C4-2B (cell line): ENCODE results near the gene LRRC73.

Source experiments
- H3K27ac ChIP-seq: fragments of 450-650 bp; 2 replicates; pipeline ENCODE4 v1.5.1; 2017
- ZFX ChIP-seq: fragments of 450-650 bp; IDR thresholded peaks from 2 replicates; pipeline ENCODE4 v1.6.1; 2017
- TF ChIP-seq, protein P1 (sequence below): fragments of 450-650 bp; conservative IDR thresholded peaks from 2 replicates; pipeline ENCODE4 v1.5.1; 2017; ENCODE audit warnings: mild to moderate bottlenecking

The LRRC73 gene

DNA sequence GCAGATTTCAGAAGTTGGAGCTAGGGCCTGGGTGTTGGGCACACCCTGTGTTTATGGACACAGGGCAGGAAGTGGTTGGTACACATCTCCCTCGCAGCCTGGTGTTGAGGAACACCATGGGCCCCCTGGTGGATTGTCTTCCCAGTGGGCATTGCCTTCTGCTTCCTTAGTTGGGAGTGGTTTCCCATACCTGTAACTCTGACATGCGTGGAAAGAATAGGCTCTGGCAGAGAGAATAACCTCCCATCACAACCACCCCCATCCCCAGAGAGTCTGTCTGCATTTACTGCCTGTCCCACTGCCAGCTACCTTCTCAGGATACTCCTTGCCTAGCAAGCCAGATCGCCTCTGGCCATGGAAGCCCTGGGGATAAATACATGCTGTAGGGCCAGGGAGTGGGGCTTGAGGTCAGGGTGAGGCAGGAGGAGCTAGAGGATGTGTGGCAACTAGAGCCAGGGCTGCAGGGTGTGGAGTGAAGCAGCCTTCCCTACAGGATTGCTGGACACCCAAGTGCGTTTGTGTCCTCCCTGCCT is 14.7 kb downstream of the LRRC73 start:
- TF ChIP-seq ZFX, result no peak
- TF ChIP-seq, protein P1, sequence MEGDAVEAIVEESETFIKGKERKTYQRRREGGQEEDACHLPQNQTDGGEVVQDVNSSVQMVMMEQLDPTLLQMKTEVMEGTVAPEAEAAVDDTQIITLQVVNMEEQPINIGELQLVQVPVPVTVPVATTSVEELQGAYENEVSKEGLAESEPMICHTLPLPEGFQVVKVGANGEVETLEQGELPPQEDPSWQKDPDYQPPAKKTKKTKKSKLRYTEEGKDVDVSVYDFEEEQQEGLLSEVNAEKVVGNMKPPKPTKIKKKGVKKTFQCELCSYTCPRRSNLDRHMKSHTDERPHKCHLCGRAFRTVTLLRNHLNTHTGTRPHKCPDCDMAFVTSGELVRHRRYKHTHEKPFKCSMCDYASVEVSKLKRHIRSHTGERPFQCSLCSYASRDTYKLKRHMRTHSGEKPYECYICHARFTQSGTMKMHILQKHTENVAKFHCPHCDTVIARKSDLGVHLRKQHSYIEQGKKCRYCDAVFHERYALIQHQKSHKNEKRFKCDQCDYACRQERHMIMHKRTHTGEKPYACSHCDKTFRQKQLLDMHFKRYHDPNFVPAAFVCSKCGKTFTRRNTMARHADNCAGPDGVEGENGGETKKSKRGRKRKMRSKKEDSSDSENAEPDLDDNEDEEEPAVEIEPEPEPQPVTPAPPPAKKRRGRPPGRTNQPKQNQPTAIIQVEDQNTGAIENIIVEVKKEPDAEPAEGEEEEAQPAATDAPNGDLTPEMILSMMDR, result no peak
- no peak overlapping the region for H3K27ac ChIP-seq

DNA sequence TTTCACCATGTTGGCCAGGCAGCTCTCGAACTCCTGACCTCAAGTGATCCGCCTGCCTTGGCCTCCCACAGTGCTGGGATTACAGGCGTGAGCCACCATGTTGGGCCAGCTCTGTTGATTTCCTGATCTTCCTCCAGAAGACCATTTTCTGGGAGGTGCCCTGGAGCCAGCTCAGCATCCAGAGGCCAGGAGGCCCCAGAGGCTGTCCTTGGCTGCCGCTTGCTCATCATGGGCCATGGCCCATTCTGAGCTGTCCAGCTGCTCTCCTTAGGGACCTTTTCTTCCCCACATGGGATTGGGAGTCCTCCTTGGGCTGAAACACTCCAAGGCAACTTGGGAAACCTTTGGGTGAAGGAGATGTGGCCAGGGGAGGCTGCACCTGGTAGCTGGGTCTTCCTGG is 15.4 kb downstream of the LRRC73 start:
- TF ChIP-seq ZFX, result no peak
- TF ChIP-seq, protein P1, result no peak
- no peak overlapping the region for H3K27ac ChIP-seq

DNA sequence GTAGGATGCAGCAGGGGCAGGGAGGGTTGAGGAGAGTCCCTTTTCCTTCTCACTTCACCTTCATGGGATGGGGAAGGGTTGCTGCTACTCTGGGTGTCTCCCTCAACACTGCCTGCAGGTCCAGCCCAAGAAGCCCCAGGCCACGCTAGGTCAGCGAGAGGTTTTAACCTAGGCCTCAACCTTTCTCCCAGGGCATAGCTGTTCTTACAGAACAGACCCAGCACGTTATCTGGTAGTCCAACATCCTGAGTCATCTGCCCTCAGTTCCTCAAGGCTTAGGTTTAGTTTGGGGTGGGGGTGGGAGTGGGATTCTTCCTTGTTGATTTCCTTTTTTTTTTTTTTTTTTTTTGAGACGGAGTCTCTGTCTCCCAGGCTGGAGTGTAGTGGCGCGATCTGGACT is 15.8 kb downstream of the LRRC73 start:
- no peak overlapping the region for H3K27ac ChIP-seq

DNA sequence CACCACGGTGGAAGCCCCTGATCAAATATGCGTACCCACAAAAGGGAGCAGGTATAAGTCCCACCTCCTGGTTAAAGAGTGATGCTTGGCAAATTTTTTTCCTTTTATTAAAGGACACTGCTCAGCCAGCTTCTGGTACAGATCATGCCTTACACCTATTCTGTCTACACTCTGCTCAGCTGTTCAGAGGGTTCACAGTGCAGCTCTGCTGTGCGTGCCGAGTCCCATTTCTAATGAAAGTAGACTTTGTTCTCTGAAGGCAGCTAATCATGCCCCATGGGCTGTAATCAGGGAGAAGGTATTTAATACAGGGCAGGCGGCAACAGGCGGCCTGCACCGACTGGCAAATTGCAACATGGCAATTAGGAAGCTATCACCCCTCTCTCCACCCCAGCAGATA is 16.3 kb downstream of the LRRC73 start:
- no peak overlapping the region for H3K27ac ChIP-seq
- TF ChIP-seq ZFX, result no peak
- TF ChIP-seq, protein P1, result no peak

More for the DNA sequence above, 15.8 kb downstream of the LRRC73 start:
- no peak for TF ChIP-seq ZFX

DNA sequence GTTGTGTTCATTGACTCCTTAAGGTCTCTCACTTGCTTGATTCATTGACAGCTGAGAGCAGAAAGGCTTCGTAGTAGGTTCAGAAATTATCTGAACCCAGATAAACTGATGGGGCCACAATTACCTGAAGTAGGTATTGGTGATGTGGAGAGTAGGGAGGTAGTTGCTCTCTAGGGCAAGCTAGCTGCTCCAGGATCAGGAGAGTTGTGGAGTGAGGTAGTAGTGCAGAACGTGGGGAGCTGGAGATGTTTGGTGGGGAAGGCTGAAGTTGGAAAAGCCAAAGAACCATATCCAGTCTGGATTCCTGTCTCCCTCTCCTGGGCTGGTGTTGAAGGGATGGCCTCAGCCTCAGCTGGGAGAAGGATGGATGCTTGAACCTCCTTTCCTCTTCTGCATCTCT is 16.9 kb downstream of the LRRC73 start:
- no peak for TF ChIP-seq ZFX
- TF ChIP-seq, protein P1, result no peak
- no peak overlapping the region for H3K27ac ChIP-seq

DNA sequence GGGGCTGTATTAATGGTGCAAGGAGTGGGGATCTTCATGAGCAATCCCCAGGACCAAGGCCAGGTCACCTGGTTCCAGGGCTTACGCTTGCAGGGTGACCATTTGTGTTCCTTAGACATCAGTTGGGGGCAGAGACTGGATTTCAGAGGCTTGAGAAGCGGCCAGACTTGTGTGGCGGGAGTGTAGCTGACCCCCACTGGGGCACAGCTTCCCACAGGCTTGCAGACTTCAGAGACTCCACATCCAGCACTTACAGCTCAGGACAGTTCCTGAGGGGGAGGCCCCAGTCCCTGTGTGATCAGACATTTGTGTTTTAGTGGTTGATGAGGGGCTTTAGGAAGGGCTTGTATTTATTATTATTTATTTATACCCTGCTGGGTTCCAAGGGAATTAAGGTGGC is 17.5 kb downstream of the LRRC73 start:
- TF ChIP-seq, protein P1, result no peak
- TF ChIP-seq ZFX, result no peak
- H3K27ac ChIP-seq, result no peak overlapping the region

DNA sequence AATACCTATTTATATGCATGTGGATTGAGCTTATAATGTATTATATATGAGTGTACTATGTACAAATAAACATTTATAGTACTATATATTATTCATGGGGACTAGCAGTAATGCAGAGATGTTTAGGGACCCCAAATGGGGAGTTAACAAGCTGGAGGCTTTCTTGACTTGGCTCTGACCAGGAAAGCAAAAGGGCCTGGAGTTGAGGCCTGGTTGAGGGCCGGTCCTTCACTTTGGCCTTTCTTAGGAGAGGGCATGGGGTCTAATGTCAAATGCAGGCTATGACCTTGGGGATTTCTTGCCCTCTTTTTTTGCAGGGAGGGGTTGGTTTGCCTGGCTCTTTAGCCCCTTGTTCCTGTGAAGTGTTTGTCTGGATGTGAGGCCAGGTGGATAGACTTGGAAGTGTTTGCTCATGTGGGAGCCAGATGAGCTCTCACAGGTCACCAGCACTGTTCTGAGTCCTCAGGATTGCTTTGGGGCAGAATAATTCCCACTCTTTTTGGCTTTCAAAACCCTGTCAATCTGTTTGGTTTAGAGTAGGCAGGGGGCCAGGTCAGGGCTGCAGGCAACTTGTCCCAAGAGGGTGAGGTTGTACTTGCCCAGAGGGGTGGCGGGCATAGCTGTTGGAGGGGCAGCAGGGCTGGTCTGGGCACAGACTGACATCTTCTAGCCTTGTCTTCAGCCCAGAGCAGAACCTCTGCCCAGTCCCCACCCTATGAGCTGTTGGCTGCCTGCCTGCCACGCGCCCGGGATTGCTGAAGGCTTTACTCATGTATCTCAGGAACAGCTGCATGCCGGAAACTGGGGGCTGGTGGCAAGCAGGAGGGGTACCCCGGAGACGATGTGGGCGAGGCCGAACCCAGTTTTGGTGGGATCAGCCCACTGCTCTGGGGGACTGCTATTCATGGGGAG is 18.1 kb downstream of the LRRC73 start:
- no peak for TF ChIP-seq ZFX
- TF ChIP-seq, protein P1, result no peak
- H3K27ac ChIP-seq, result no peak overlapping the region
